A549 (cell line): ENCODE measurements around the gene NFIA. TPM values are rescaled to one million over a fixed set of nuclear protein-coding genes. Genes with fewer than 3 reads are reported as not detected.

Experiments used
- ATAC-seq, 2 experiments: fragments of 200-7000 bp in 1 of 2; fragments of >200 bp in 1 of 2; cut with Nextera tagmentation in 1 of 2; cut with Tn5 transposase in 1 of 2; 3 replicates each; pipeline versions ENCODE4 v1.8.0 to v1.9.1; 2018 to 2020; ENCODE audit warnings: mild to moderate bottlenecking in 1 of 2, moderate library complexity in 1 of 2
- CTCF ChIA-PET: fragments of 300-600 bp; sonication (Branson Sonifier 250); formaldehyde crosslinking; extraction: SDS; loops from one replicate; lab custom pipeline; 2021; ENCODE audit warnings: antibody characterized with exemption, inconsistent platforms; lab: Yijun Ruan, JAX
- POLR2A ChIA-PET: fragments of 350-600 bp; formaldehyde crosslinking; extraction: SDS; loops from one replicate; lab custom pipeline; 2021; ENCODE audit warnings: antibody characterized with exemption, inconsistent platforms; lab: Yijun Ruan, JAX
- DNase-seq, 2 experiments: peaks; one replicate each; pipeline versions ENCODE4 v3.0.0 to v3.0.0-alpha.2; 2011 to 2016; ENCODE audit warnings: low read depth in 1 of 2, low spot score in 1 of 2
- FAIRE-seq: peaks from 2 replicates; lab custom pipeline; 2011; peaks lifted over from hg19 to GRCh38; lab: Jason Lieb, UNC
- H3K27ac ChIP-seq, 2 experiments: fragments of >200 bp; sonication (Bioruptor Twin); formaldehyde crosslinking; 3 replicates each; pipeline ENCODE4 v1.5.1; 2016 to 2017
- H3K4me1 ChIP-seq: fragments of >200 bp; sonication (Bioruptor Twin); formaldehyde crosslinking; 3 replicates; pipeline ENCODE4 v1.6.1; 2016
- H3K4me2 ChIP-seq: fragments of >200 bp; sonication (Bioruptor Twin); formaldehyde crosslinking; 3 replicates; pipeline ENCODE4 v1.6.1; 2016
- H3K4me3 ChIP-seq: fragments of >200 bp; sonication (Bioruptor Twin); formaldehyde crosslinking; 3 replicates; pipeline ENCODE4 v1.5.1; 2016
- H3K9me3 ChIP-seq: fragments of >200 bp; sonication (Bioruptor Twin); formaldehyde crosslinking; 3 replicates; pipeline ENCODE4 v1.6.1; 2016
- BHLHE40 ChIP-seq: IDR thresholded peaks from 2 replicates; pipeline ENCODE4 v1.6.1; 2012; ENCODE audit warnings: low read depth, low read length, inconsistent platforms
- CBX2 ChIP-seq: fragments of 200-600 bp; sonication (generic); IDR thresholded peaks from 2 replicates; pipeline ENCODE4 v1.6.1; 2016; ENCODE audit warnings: low read depth, mild to moderate bottlenecking, borderline replicate concordance
- FOXS1 ChIP-seq: fragments of 250-450 bp; sonication (Bioruptor Pico); IDR thresholded peaks from 2 replicates; pipeline ENCODE4 v1.5.0; 2020; ENCODE audit warnings: mild to moderate bottlenecking, moderate library complexity
- HDAC2 ChIP-seq: fragments of 200-600 bp; sonication (generic); IDR thresholded peaks from 2 replicates; pipeline ENCODE4 v1.6.1; 2016
- HES2 ChIP-seq: fragments of >200 bp; sonication (Bioruptor Twin); formaldehyde crosslinking; IDR thresholded peaks from 2 replicates; pipeline ENCODE4 v1.6.1; 2016
- HEYL ChIP-seq: fragments of 250-450 bp; sonication (Bioruptor Pico); IDR thresholded peaks from 2 replicates; pipeline ENCODE4 v1.8.0; 2021; ENCODE audit warnings: mild to moderate bottlenecking, moderate library complexity
- HOXA7 ChIP-seq: fragments of 250-450 bp; sonication (Bioruptor Pico); IDR thresholded peaks from 2 replicates; pipeline ENCODE4 v1.5.0; 2020; ENCODE audit warnings: mild to moderate bottlenecking, moderate library complexity
- HOXB5 ChIP-seq: fragments of 250-450 bp; sonication (Bioruptor Pico); IDR thresholded peaks from 2 replicates; pipeline ENCODE4 v1.5.0; 2020; ENCODE audit warnings: mild to moderate bottlenecking, moderate library complexity
- JUNB ChIP-seq: fragments of >200 bp; sonication (Bioruptor Twin); formaldehyde crosslinking; IDR thresholded peaks from 2 replicates; pipeline ENCODE4 v1.6.1; 2016
- KDM1A ChIP-seq: fragments of 200-600 bp; sonication (generic); IDR thresholded peaks from 2 replicates; pipeline ENCODE4 v1.6.1; 2016; ENCODE audit warnings: low read depth, mild to moderate bottlenecking
- MAFK ChIP-seq: fragments of 450-650 bp; IDR thresholded peaks from 2 replicates; pipeline ENCODE4 v1.6.1; 2014; ENCODE audit not compliant: partially characterized antibody
- MAZ ChIP-seq: fragments of 150-350 bp; IDR thresholded peaks from 2 replicates; pipeline ENCODE4 v1.6.1; 2014; ENCODE audit warnings: antibody characterized with exemption, low read depth, low read length, borderline replicate concordance
- MYC ChIP-seq: IDR thresholded peaks from 2 replicates; pipeline ENCODE4 v1.6.1; 2012; ENCODE audit warnings: mild to moderate bottlenecking, inconsistent platforms, low read length, improper control_type of control experiment, borderline replicate concordance
- PHF8 ChIP-seq: fragments of 200-600 bp; sonication (generic); IDR thresholded peaks from 2 replicates; pipeline ENCODE4 v1.6.1; 2016; ENCODE audit warnings: low read depth, mild to moderate bottlenecking, antibody characterized with exemption, moderate library complexity, borderline replicate concordance
- RARB ChIP-seq: fragments of 250-450 bp; sonication (Bioruptor Pico); IDR thresholded peaks from 2 replicates; pipeline ENCODE4 v1.8.0; 2021; ENCODE audit warnings: mild to moderate bottlenecking, moderate library complexity
- RCOR1 ChIP-seq: fragments of 150-350 bp; IDR thresholded peaks from 2 replicates; pipeline ENCODE4 v1.6.1; 2014; ENCODE audit warnings: antibody characterized with exemption, low read length, low read depth
- TFCP2L1 ChIP-seq: fragments of 250-450 bp; sonication (Bioruptor Pico); IDR thresholded peaks from 2 replicates; pipeline ENCODE4 v1.5.0; 2021; ENCODE audit warnings: mild to moderate bottlenecking
- ZFP36 ChIP-seq: fragments of 450-650 bp; IDR thresholded peaks from 2 replicates; pipeline ENCODE4 v1.6.1; 2014; ENCODE audit warnings: borderline replicate concordance; ENCODE audit not compliant: partially characterized antibody
- WGBS: methylation state at CpG from one replicate; pipeline ENCODE4 v1.1.6; 2017; ENCODE audit errors: missing lambda C conversion rate; 5-methylcytosine and 5-hydroxymethylcytosine counted together
- polyA plus RNA-seq, 4 experiments: library from polyadenylated mRNA; depleted of rRNA in 3 of 4; stranded (reverse); fragments of >200 nt; fragmentation: RNase III in 1 of 4; extraction: RNeasy Plus Mini Kit Qiagen cat#74134 plus additional on column Dnase treatment in 1 of 4; gene quantifications; 2 replicates in 3 of 4; 3 replicates in 1 of 4; pipeline ENCODE4 v1.2.3, GENCODE V29; 2011 to 2017
- TF ChIP-seq, protein P1 (sequence below): fragments of >200 bp; sonication (Bioruptor Twin); formaldehyde crosslinking; IDR thresholded peaks from 3 replicates; pipeline ENCODE4 v1.5.1; 2016
- TF ChIP-seq, protein P2 (sequence below): IDR thresholded peaks from 2 replicates; pipeline ENCODE4 v1.6.1; 2012

Gene NFIA
- polyA plus RNA-seq, 2 of the 4 experiments (the other 2 are of a cell fraction) = 6.5 to 25.8 TPM

GRCh38 chr1:61241411-61241838 lies 159.1 kb downstream of the NFIA start:
- H3K27ac ChIP-seq = no peak overlapping the region
- peaks cover 30% of the 10 kb centered on the region for H3K4me1 ChIP-seq
- FAIRE-seq = no peak
- no peaks in the 10 kb centered on the region for H3K9me3 ChIP-seq
- H3K4me3 ChIP-seq = no peak overlapping the region
- ChIA-PET CTCF (interaction anchor here (0.6 kb wide), 1 partner anchor 207 kb away, joined by 3 read pairs; no protein-coding TSS in a partner anchor), POLR2A (no interaction called here)
- DNase-seq = no peak
- 41% methylated on average over 4 of the region's 4 CpGs for WGBS
- no peak overlapping the region for H3K4me2 ChIP-seq
- TF ChIP-seq FOXS1 (CRISPR knock-in tag) (no peak), HEYL (no peak), JUNB (no peak)
- TF ChIP-seq, protein P1, sequence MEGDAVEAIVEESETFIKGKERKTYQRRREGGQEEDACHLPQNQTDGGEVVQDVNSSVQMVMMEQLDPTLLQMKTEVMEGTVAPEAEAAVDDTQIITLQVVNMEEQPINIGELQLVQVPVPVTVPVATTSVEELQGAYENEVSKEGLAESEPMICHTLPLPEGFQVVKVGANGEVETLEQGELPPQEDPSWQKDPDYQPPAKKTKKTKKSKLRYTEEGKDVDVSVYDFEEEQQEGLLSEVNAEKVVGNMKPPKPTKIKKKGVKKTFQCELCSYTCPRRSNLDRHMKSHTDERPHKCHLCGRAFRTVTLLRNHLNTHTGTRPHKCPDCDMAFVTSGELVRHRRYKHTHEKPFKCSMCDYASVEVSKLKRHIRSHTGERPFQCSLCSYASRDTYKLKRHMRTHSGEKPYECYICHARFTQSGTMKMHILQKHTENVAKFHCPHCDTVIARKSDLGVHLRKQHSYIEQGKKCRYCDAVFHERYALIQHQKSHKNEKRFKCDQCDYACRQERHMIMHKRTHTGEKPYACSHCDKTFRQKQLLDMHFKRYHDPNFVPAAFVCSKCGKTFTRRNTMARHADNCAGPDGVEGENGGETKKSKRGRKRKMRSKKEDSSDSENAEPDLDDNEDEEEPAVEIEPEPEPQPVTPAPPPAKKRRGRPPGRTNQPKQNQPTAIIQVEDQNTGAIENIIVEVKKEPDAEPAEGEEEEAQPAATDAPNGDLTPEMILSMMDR = no peak
- ATAC-seq = no peak

DNA sequence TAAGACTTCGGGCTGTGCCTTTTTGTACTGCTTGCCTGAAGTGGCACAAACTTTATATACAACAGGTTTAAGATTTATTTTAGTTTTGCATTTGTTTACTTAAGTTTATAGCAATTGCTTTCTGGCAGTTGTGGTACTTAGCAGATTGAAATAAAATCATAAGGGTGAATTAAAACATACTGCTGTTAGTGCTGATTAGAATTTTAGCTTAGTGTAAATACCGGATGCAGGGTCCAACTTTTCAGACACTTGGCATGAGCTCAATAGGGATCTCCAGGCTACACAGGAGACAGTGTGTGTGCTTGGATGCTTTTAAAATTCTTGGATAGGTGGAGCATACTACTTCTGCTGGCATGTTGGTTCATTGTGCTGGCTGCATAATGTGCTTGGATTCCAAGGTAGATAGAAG lies 159.6 kb downstream of the NFIA start:
- Histone ChIP-seq H3K9me3 (no peaks in the 10 kb centered on the region), H3K4me1 (peaks cover 30% of the 10 kb centered on the region), H3K27ac (no peak overlapping the region)
- POLR2A ChIA-PET = no interaction called here
- FAIRE-seq (no peak), DNase-seq (no peak)
- CTCF ChIA-PET = no interaction called here
- TF ChIP-seq HOXA7 (CRISPR knock-in tag) (no peak), MAZ (no peak), PHF8 (no peak), CBX2 (no peak), JUNB (no peak), HOXB5 (CRISPR knock-in tag) (no peak), KDM1A (no peak)
- TF ChIP-seq, all 56 proteins: peak for 0
- Histone ChIP-seq H3K4me2 (no peak overlapping the region), H3K4me3 (no peak overlapping the region)
- 77% methylated on average over 2 of the region's 2 CpGs for WGBS
- no peak; a peak in 1 of 6 replicates for ATAC-seq

DNA sequence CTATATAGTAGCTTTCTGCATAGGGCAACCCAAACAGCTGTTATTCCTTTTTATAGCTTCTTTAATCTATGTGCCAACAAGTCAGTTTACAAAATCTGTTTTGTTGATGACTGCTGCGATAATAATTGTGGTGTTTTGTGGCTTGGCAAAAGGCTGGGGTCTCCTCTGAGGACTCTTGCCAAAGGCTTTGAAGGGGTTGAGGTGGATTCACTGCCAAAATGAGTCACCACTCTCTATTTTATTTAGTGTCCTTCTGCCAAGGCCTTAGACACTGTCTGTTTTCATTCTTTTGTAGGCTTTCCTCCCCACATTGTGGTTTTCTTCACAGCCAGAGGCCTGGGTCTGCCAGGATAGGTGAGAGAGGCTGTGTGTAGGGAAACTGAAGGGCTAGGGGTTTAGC lies 161.8 kb downstream of the NFIA start:
- no peak for DNase-seq
- TF ChIP-seq HES2 (no peak), RARB (CRISPR knock-in tag) (no peak), JUNB (no peak), BHLHE40 (no peak), HDAC2 (no peak), TFCP2L1 (no peak), MAFK (no peak)
- TF ChIP-seq, protein P2, sequence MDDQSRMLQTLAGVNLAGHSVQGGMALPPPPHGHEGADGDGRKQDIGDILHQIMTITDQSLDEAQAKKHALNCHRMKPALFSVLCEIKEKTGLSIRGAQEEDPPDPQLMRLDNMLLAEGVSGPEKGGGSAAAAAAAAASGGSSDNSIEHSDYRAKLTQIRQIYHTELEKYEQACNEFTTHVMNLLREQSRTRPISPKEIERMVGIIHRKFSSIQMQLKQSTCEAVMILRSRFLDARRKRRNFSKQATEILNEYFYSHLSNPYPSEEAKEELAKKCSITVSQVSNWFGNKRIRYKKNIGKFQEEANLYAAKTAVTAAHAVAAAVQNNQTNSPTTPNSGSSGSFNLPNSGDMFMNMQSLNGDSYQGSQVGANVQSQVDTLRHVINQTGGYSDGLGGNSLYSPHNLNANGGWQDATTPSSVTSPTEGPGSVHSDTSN = no peak
- TF ChIP-seq, all 56 proteins: peak for 0
- no peak overlapping the region for H3K27ac ChIP-seq
- H3K9me3 ChIP-seq = no peaks in the 10 kb centered on the region
- H3K4me3 ChIP-seq = no peak overlapping the region
- ATAC-seq = no peak; a peak in 1 of 6 replicates
- no peak for FAIRE-seq
- H3K4me2 ChIP-seq = no peak overlapping the region
- CTCF ChIA-PET = no interaction called here
- WGBS = 73% methylated on average over 1 of the region's 1 CpG
- H3K4me1 ChIP-seq = peaks cover 26% of the 10 kb centered on the region
- POLR2A ChIA-PET = no interaction called here

DNA sequence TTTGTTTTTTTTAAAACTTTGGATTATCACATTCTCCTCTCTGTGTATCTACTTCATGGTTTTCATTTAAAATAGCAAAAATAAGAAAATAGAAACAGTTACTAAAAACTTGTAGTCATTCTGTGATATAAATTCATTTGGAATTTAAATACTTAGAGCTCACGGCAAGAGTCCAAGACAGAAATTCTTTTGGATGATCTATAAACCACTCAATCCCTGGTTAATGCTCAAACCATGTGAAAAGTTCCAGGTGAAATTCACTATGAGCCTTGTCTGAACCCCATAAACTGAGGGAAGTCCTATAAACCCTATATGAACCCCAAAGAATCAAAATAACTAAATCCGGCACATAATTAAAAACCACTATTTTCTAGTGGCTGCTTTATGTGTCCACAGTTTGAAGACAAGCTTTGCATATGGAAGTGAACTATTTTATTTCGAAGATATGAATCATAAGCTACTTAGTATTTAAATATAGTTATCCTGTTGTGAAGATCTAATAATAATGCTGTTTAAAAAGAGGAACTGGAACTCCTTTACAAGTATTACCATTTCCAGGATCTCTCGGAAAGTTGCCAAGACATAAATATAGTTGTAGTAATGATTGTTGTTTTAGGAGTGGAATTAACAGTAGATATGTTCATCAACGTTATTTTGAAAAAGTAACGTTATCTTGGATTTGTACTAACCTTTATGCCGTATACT lies 163.5 kb downstream of the NFIA start:
- ChIA-PET POLR2A (no interaction called here), CTCF (no interaction called here)
- 94% methylated on average over 7 of the region's 7 CpGs for WGBS

More for the DNA sequence above, 163.5 kb downstream of the NFIA start:
- no peak for ATAC-seq
- Histone ChIP-seq H3K27ac (no peak overlapping the region), H3K4me1 (peaks cover 26% of the 10 kb centered on the region), H3K9me3 (no peaks in the 10 kb centered on the region), H3K4me2 (no peak overlapping the region)
- TF ChIP-seq ZFP36 (no peak), RCOR1 (no peak), RARB (CRISPR knock-in tag) (no peak), MYC (no peak)
- TF ChIP-seq, all 56 proteins: peak for 0
- no peak for FAIRE-seq
- DNase-seq = no peak
- H3K4me3 ChIP-seq = no peak overlapping the region
